Lung microvascular endothelial cell (primary cell): ENCODE measurements around the gene GCSAM. TPM values are rescaled to one million over a fixed set of nuclear protein-coding genes. Genes with fewer than 3 reads are reported as not detected.
"Not testable (repeated sequence)": the region's sequence is repeated elsewhere in the genome, so short reads cannot be mapped to it uniquely, and the experiment has no call there.

Source experiments
- DNase-seq, 2 donors: peaks; one replicate each; pipeline versions ENCODE4 v3.0.0 to v3.0.0-alpha.2; 2010; ENCODE audit warnings: low read depth in 2 of 2
- total RNA-seq: library from RNA; depleted of rRNA; stranded (reverse); fragments of >200 nt; gene quantifications from 2 replicates; pipeline ENCODE4 v1.2.1, GENCODE V29; 2014

GCSAM gene
- total RNA-seq, 1 donor from 2014 or later = not detected

DNA sequence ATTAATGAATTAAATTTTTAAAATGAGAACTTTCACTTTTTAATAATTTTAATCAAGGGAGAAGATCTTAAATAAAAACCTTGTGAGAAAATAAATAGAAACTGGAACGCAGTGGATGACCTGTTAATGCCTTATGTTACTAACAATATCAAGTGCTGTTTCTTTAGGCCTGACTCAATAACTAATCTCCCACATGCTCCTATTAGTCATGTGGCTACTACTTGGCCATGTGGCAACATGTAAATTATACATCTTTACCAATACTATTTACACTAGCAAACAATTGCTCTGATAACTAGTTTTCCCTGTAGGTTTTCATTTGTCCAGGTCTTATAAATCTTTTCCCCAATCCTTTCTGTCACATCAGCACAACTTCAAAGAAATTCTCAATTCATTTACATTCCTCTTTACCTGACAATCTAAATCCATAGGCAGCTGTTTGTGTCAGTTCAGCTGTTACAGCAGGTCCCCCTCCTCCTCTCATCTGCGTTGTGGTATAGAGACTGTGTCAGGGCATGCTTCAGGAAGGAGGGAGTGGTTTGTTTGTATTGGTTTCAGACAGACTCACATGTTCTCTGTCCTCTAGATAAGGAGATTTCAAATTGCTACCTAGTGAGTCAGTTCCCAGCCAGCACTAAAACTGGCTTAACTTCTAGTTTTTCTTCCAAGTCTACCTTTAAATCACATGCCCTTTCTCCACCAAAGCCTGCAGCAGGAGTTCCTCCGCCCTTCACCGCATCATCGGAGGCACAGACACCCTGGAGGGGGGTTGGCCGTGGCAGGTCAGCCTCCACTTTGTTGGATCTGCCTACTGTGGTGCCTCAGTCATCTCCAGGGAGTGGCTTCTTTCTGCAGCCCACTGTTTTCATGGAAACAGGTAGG, 58.2 kb downstream of the GCSAM start:
- peak; percentile 36 to 85 for DNase-seq

DNA sequence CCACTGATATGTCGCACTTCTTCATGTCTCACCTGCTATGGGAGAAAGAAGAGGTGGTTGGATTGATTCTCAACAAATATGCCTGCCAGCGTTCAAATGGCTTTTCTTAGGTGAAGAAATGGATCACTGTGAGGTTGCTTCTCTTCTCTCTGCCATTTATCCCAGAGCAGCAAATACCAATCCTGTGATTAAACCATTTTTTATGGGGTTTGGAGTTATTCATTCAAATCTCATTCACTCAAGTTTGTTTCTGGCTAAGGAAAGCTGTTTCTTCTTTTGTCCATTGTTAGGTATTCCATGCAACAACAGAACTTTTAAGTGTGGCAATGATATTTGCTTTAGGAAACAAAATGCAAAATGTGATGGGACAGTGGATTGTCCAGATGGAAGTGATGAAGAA, 59.0 kb downstream of the GCSAM start:
- no peak for DNase-seq

DNA sequence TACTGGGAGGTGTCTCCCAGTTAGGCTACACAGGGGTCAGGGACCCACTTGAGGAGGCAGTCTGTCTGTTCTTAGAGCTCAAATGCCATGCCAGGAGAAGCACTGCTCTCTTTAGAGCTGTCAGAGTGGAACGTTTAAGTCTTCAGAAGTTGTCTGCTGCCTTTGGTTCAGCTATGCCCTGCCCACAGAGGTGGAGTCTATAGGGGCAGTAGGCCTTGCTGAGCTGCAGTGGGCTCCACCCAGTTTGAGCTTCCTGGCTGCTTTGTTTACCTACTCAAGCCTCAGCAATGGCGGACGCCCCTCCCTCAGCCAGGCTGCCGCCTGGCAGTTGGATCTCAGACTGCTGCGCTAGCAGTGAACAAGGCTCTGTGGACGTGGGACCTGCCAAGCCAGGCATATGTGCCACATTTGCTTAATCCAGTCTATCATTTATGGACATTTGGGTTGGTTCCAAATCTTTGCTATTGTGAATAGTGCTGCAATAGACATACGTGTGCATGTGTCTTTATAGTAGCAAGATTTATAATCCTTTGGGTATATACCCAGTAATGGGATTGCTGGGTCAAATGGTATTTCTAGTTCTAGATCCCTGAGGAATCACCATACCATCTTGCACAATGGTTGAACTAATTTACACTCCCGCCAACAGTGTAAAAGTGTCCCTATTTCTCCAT, 60.5 kb downstream of the GCSAM start:
- DNase-seq = not testable (repeated sequence)

Other genes with a start within 250 kb of the GCSAM start
- gene ABHD10, start 154.2 kb downstream of the GCSAM start, total RNA-seq = 18.3 TPM in 2 replicates
- gene TAGLN3, start 134.3 kb downstream of the GCSAM start, total RNA-seq = not detected in 2 replicates
- not detected in 2 replicates for gene TMPRSS7, start 98.5 kb downstream of the GCSAM start, total RNA-seq
- gene C3orf52, start 46.9 kb downstream of the GCSAM start, total RNA-seq = 4.8 and 9.1 TPM in 2 replicates
- under 0.01 TPM in 2 replicates for gene SLC9C1, start 161.0 kb upstream of the GCSAM start, total RNA-seq
- gene CD200, start 199.9 kb upstream of the GCSAM start, total RNA-seq = 3.1 and 9.9 TPM in 2 replicates